HepG2 (cell line): Measurements from ENCODE around the gene MTIF3. TPM values are rescaled to one million over a fixed set of nuclear protein-coding genes. Genes with fewer than 3 reads are reported as not detected.

Experiments used
- GABPA ChIP-seq, 2 experiments: IDR thresholded peaks; 2 replicates each; pipeline ENCODE4 v1.6.1; 2011 to 2016; ENCODE audit warnings: low read depth in 2 of 2, low read length in 1 of 2, missing biosample characterization in 1 of 2, missing genetic modification characterization in 1 of 2
- HDAC6 ChIP-seq: fragments of 200-600 bp; sonication (generic); IDR thresholded peaks from 2 replicates; pipeline ENCODE4 v1.7.0; 2017; ENCODE audit warnings: mild to moderate bottlenecking, antibody characterized with exemption, low read length, low read depth
- MYNN ChIP-seq: sonication (generic); formaldehyde crosslinking; IDR thresholded peaks from 2 replicates; pipeline ENCODE4 v1.4.0; 2020; ENCODE audit warnings: mild to moderate bottlenecking, low read depth, missing genetic modification reagents
- NCOA2 ChIP-seq: sonication (generic); formaldehyde crosslinking; IDR thresholded peaks from 2 replicates; pipeline ENCODE4 v1.8.0; 2022; ENCODE audit warnings: inconsistent platforms
- PHF5A ChIP-seq: IDR thresholded peaks from one replicate; pipeline ENCODE4 v1.6.1; 2018; ENCODE audit warnings: low read depth, missing genetic modification reagents; ENCODE audit not compliant: unreplicated experiment
- SMARCE1 ChIP-seq: fragments of 450-650 bp; IDR thresholded peaks from 2 replicates; pipeline ENCODE4 v1.6.1; 2017; ENCODE audit warnings: borderline replicate concordance
- TARDBP ChIP-seq: sonication (generic); formaldehyde crosslinking; IDR thresholded peaks from 2 replicates; pipeline ENCODE4 v1.8.0; 2022; ENCODE audit warnings: mild to moderate bottlenecking, missing genetic modification reagents
- YY1 ChIP-seq: IDR thresholded peaks from 2 replicates; pipeline ENCODE4 v1.6.1; 2011; ENCODE audit warnings: low read length, low read depth, moderate library complexity, mild to moderate bottlenecking; ENCODE audit not compliant: insufficient read depth, insufficient replicate concordance
- ZFAT ChIP-seq: sonication (generic); formaldehyde crosslinking; conservative IDR thresholded peaks from 2 replicates; pipeline ENCODE4 v1.8.1; 2023; ENCODE audit warnings: missing genetic modification reagents, inconsistent platforms
- ZNF282 ChIP-seq: fragments of 450-650 bp; IDR thresholded peaks from 2 replicates; pipeline ENCODE4 v1.6.1; 2018; ENCODE audit not compliant: partially characterized antibody
- ZNF704 ChIP-seq: sonication (generic); formaldehyde crosslinking; IDR thresholded peaks from 2 replicates; pipeline ENCODE4 v1.8.1; 2023; ENCODE audit warnings: mild to moderate bottlenecking, inconsistent platforms, moderate library complexity, missing genetic modification reagents, borderline replicate concordance
- ZNF891 ChIP-seq: sonication (generic); formaldehyde crosslinking; IDR thresholded peaks from 2 replicates; pipeline ENCODE4 v1.5.0; 2020; ENCODE audit warnings: mild to moderate bottlenecking, missing genetic modification reagents
- polyA plus RNA-seq, 8 experiments: library from polyadenylated mRNA; depleted of rRNA in 3 of 8; stranded (reverse) in 7 of 8; unstranded in 1 of 8; fragments of >200 nt; fragmentation: Illumina TruSeq in 4 of 8; extraction: Trizol in 4 of 8; gene quantifications; 2 replicates each; pipeline versions ENCODE4 v1.2.1 to v1.2.3, GENCODE V29; 2011 to 2016; ENCODE audit warnings: low read depth in 4 of 8, missing spikeins in 1 of 8, mixed read lengths in 1 of 8; ENCODE audit not compliant: insufficient read depth in 1 of 8
- total RNA-seq, 5 experiments: library from RNA; depleted of rRNA; stranded (reverse); fragments of >200 nt; fragmentation: Illumina TruSeq; extraction: Trizol; gene quantifications; 2 replicates each; pipeline ENCODE4 v1.2.3, GENCODE V29; 2016; ENCODE audit warnings: low read depth in 1 of 5
- TF ChIP-seq, protein P1 (sequence below): sonication (generic); formaldehyde crosslinking; IDR thresholded peaks from 2 replicates; pipeline ENCODE4 v1.5.0; 2020; ENCODE audit warnings: mild to moderate bottlenecking, missing genetic modification reagents
- TF ChIP-seq, protein P2 (sequence below): sonication (generic); formaldehyde crosslinking; IDR thresholded peaks from 2 replicates; pipeline ENCODE4 v1.5.0; 2020; ENCODE audit warnings: missing genetic modification reagents, mild to moderate bottlenecking, borderline replicate concordance
- TF ChIP-seq, protein P3 (sequence below): IDR thresholded peaks from 2 replicates; pipeline ENCODE4 v1.4.0; 2020; ENCODE audit warnings: mild to moderate bottlenecking, missing genetic modification reagents

Gene MTIF3
- total and polyA plus RNA-seq, 2 of the 13 experiments (the other 11 are each of a cell fraction or from before 2014, with no cell fraction given): 33.7 to 40.6 TPM

DNA sequence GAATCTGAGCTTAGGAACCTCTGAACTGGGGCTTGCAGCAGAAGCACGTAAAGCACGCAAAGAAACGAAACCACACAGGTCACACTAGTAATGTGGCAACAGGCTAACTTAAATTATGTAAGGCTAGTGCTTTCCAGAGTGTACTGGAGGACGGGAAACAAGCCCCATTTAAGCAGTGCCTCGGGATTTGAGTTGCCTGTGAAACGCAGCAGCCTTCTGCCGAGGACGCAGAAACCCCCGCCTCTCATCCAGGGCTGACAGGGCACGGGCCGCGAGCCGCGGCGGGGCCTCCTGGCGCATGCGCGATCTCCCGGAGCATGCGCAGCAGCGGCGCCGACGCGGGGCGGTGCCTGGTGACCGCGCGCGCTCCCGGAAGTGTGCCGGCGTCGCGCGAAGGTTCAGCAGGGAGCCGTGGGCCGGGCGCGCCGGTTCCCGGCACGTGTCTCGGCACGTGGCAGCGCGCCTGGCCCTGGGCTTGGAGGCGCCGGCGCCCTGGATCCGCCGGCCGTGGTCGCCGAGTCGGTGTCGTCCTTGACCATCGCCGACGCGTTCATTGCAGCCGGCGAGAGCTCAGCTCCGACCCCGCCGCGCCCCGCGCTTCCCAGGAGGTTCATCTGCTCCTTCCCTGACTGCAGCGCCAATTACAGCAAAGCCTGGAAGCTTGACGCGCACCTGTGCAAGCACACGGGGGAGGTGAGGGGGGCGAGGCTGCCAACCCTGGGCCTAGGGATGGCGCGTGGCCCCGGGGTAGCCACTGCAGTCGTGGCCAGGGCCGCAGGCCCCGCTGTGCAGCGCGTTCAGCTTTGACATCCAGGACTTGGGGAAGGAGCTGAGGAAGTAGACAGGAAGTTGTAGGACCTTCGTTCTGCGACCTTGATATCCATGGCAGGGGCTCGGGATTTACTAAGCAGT is 25.9 kb downstream of the MTIF3 start, which contains the start of gene GTF3A (continued):
- TF ChIP-seq ZNF704 (CRISPR knock-in tag) (peak; percentile 94), NCOA2 (CRISPR knock-in tag) (peak; percentile 41; the same call in 1 of the 2 replicates), TARDBP (CRISPR knock-in tag) (peak; percentile 4; the same call in 1 of the 2 replicates), ZNF282 (no peak), GABPA (IDR thresholded peaks at IDR 0.05; ENCODE audit: low read depth, low read length) (peak; percentile 21; the same call in 1 of the 2 replicates), GABPA (CRISPR knock-in tag; IDR thresholded peaks at IDR 0.05; ENCODE audit: low read depth) (peak; percentile 15), ZNF891 (CRISPR knock-in tag) (no peak), ZFAT (peak; percentile 29; the same call in 1 of the 2 replicates), PHF5A (peak; percentile 55), YY1 (no peak), MYNN (CRISPR knock-in tag) (no peak; the same call in 1 of the 2 replicates), HDAC6 (no peak), SMARCE1 (no peak)
- TF ChIP-seq, protein P1, sequence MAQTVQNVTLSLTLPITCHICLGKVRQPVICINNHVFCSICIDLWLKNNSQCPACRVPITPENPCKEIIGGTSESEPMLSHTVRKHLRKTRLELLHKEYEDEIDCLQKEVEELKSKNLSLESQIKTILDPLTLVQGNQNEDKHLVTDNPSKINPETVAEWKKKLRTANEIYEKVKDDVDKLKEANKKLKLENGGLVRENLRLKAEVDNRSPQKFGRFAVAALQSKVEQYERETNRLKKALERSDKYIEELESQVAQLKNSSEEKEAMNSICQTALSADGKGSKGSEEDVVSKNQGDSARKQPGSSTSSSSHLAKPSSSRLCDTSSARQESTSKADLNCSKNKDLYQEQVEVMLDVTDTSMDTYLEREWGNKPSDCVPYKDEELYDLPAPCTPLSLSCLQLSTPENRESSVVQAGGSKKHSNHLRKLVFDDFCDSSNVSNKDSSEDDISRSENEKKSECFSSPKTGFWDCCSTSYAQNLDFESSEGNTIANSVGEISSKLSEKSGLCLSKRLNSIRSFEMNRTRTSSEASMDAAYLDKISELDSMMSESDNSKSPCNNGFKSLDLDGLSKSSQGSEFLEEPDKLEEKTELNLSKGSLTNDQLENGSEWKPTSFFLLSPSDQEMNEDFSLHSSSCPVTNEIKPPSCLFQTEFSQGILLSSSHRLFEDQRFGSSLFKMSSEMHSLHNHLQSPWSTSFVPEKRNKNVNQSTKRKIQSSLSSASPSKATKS (CRISPR knock-in tag): no peak
- TF ChIP-seq, protein P2, sequence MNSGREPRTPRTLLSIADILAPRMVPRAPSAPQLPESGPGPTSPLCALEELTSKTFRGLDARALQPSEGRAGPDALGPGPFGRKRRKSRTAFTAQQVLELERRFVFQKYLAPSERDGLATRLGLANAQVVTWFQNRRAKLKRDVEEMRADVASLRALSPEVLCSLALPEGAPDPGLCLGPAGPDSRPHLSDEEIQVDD (CRISPR knock-in tag): peak; percentile 97
- TF ChIP-seq, protein P3, sequence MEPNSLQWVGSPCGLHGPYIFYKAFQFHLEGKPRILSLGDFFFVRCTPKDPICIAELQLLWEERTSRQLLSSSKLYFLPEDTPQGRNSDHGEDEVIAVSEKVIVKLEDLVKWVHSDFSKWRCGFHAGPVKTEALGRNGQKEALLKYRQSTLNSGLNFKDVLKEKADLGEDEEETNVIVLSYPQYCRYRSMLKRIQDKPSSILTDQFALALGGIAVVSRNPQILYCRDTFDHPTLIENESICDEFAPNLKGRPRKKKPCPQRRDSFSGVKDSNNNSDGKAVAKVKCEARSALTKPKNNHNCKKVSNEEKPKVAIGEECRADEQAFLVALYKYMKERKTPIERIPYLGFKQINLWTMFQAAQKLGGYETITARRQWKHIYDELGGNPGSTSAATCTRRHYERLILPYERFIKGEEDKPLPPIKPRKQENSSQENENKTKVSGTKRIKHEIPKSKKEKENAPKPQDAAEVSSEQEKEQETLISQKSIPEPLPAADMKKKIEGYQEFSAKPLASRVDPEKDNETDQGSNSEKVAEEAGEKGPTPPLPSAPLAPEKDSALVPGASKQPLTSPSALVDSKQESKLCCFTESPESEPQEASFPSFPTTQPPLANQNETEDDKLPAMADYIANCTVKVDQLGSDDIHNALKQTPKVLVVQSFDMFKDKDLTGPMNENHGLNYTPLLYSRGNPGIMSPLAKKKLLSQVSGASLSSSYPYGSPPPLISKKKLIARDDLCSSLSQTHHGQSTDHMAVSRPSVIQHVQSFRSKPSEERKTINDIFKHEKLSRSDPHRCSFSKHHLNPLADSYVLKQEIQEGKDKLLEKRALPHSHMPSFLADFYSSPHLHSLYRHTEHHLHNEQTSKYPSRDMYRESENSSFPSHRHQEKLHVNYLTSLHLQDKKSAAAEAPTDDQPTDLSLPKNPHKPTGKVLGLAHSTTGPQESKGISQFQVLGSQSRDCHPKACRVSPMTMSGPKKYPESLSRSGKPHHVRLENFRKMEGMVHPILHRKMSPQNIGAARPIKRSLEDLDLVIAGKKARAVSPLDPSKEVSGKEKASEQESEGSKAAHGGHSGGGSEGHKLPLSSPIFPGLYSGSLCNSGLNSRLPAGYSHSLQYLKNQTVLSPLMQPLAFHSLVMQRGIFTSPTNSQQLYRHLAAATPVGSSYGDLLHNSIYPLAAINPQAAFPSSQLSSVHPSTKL (CRISPR knock-in tag): peak; percentile 26; the same call in 1 of the 2 replicates
